HFF-Myc (cell line): ENCODE results near the gene PTPRN2.
"Not testable (repeated sequence)": the region's sequence is repeated elsewhere in the genome, so short reads cannot be mapped to it uniquely, and the experiment has no call there.

Source experiments
- DNase-seq: peaks from one replicate; pipeline ENCODE4 v3.0.0-alpha.2; 2011; ENCODE audit warnings: low read depth; ENCODE audit errors: extremely low read depth
- H3K4me3 ChIP-seq: replicated peaks from 2 replicates; pipeline ENCODE4 v1.5.1; 2011; ENCODE audit warnings: low read depth, mild to moderate bottlenecking, control low read depth, low read length
- TF ChIP-seq, protein P1 (sequence below): IDR thresholded peaks from 2 replicates; pipeline ENCODE4 v1.5.1; 2012; ENCODE audit warnings: mild to moderate bottlenecking, low read depth, low read length, control low read depth; ENCODE audit errors: missing control alignments

The PTPRN2 gene

DNA sequence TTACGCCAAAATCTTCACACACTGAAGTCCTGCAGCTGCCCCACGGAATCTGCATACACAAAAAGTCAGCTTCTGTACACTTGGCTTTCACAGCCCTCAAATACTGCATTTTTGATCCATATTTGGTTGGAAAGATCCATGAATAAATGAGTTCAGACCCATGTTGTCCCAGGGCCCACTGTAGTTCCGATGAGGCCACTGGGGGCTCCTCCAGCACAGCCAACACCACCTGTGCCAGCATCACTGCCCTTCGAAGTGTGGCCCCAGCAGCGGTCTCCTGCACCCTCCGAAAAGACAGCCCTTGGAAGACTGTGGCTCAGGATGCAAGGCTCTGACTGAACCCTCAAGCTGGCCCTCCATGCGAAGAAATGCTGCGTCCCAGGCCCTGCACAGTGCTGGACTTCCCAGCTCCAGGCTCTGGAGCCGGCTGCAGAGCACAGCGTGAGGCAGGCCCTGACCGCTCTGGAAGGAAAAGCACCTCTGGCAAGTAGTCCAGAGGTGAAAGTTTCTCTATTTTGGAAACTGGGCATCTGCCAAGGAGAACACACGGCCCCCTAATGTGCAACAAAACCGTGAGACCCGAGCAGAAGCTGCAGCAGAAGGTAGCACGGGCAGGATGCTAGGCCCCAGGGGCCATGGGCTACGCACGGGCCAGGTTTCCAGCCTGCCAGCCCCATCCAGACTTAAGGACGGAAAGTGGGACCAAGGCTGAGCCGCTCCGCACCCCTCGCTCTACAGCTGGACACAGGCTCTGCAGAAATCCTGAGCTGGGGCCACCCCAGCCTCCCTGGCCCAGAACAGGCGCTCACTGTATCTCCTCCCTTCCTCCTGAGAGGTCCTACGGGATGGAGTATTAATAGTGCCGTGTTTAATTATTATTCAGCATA is 62.6 kb downstream of the PTPRN2 start:
- TF ChIP-seq, protein P1, sequence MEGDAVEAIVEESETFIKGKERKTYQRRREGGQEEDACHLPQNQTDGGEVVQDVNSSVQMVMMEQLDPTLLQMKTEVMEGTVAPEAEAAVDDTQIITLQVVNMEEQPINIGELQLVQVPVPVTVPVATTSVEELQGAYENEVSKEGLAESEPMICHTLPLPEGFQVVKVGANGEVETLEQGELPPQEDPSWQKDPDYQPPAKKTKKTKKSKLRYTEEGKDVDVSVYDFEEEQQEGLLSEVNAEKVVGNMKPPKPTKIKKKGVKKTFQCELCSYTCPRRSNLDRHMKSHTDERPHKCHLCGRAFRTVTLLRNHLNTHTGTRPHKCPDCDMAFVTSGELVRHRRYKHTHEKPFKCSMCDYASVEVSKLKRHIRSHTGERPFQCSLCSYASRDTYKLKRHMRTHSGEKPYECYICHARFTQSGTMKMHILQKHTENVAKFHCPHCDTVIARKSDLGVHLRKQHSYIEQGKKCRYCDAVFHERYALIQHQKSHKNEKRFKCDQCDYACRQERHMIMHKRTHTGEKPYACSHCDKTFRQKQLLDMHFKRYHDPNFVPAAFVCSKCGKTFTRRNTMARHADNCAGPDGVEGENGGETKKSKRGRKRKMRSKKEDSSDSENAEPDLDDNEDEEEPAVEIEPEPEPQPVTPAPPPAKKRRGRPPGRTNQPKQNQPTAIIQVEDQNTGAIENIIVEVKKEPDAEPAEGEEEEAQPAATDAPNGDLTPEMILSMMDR, result no peak
- no peak overlapping the region for H3K4me3 ChIP-seq
- DNase-seq, result no peak

DNA sequence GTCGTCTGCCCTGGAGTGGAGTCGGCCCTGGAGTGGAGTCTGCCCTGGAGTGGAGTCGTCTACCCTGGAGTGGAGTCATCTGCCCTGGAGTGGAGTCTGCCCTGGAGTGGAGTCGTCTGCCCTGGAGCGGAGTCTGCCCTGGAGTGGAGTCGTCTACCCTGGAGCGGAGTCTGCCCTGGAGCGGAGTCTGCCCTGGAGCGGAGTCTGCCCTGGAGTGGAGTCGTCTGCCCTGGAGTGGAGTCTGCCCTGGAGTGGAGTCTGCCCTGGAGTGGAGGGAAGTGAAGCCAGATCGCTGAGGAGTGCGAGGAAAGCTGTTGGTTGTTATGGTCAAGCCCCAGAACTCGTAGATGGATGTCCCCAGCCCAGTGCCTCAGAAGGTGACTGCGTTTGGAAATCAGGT is 63.3 kb downstream of the PTPRN2 start:
- not testable (repeated sequence) for H3K4me3 ChIP-seq, DNase-seq

DNA sequence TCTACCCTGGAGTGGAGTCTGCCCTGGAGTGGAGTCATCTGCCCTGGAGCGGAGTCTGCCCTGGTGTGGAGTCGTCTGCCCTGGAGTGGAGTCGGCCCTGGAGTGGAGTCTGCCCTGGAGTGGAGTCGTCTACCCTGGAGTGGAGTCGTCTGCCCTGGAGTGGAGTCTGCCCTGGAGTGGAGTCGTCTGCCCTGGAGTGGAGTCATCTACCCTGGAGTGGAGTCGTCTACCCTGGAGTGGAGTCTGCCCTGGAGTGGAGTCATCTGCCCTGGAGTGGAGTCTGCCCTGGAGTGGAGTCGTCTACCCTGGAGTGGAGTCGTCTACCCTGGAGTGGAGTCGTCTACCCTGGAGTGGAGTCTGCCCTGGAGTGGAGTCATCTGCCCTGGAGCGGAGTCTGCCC is 63.7 kb downstream of the PTPRN2 start:
- DNase-seq, result not testable (repeated sequence)

DNA sequence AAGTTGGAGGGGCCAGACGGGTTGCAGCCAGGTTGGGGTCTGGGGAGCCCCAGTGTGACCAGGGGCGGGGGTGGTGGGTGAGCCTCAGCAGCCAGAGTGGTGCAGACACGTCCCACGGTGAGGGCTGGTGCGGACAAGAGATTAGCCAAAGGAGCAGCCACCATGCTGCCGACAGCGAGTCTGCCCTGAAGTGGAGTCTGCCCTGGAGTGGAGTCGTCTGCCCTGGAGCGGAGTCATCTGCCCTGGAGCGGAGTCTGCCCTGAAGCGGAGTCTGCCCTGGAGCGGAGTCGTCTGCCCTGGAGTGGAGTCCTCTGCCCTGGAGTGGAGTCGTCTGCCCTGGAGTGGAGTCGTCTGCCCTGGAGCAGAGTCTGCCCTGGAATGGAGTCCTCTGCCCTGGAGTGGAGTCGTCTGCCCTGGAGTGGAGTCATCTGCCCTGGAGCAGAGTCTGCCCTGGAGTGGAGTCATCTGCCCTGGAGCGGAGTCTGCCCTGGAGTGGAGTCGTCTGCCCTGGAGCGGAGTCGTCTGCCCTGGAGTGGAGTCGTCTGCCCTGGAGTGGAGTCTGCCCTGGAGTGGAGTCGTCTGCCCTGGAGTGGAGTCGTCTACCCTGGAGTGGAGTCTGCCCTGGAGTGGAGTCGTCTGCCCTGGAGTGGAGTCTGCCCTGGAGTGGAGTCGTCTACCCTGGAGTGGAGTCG is 64.3 kb downstream of the PTPRN2 start:
- not testable (repeated sequence) for DNase-seq, H3K4me3 ChIP-seq

More for the DNA sequence above, 63.7 kb downstream of the PTPRN2 start:
- not testable (repeated sequence) for H3K4me3 ChIP-seq

DNA sequence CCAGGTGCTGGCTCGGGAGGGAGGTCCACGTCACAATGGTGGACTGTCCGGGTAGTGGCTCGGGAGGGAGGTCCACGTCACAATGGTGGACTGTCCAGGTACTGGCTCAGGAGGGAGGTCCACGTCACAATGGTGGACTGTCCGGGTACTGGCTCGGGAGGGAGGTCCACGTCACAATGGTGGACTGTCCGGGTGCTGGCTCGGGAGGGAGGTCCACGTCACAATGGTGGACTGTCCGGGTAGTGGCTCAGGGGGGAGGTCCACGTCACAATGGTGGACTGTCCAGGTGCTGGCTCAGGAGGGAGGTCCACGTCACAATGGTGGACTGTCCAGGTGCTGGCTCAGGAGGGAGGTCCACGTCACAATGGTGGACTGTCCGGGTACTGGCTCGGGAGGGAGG is 65.8 kb downstream of the PTPRN2 start:
- H3K4me3 ChIP-seq, DNase-seq: not testable (repeated sequence)

DNA sequence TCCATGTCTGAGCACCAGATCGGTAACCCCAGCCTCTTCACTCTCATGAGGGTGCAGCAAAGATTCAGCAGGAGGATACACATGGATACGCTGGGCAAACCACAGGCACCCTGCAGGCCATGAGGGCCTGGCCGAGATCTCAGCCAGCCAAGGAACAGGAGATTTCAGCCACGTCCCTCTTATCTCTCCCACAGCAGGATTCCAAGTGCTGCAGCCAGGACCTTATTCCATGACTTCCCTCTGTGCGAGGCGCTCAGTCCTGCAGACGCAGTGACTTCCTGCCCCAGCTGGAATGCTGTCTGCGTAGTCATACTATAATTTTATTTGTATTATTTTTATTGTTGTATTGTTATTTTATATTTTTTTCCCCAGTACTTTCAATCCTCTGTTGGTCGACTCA is 66.8 kb downstream of the PTPRN2 start:
- TF ChIP-seq, protein P1, result no peak
- no peak overlapping the region for H3K4me3 ChIP-seq
- no peak for DNase-seq

DNA sequence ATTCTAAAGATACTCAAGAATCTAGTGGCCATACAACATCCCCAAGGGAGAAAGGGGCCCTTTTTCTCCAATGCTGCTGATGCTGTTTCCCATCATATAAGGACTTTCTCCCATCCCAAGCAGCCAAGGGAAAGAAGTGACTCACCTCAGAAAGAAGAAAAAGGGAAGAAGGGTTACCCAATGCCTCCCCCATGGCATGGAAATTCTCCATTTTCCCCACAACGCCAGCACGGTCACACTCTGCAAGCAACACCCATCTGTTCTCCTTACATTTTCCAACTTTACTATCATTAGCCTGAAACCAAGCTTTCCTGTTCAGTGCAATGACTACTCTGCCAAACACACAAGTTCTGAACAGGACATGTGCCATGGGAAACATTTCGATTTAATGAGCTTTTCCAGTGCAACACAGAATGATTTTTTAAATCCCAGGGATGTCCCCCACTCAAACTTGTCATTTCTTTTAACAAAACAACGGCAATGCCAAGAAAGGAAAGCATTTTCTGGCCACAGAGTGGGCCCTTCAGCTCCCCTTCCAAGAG is 67.9 kb downstream of the PTPRN2 start:
- TF ChIP-seq, protein P1, result no peak
- DNase-seq, result no peak
- no peak overlapping the region for H3K4me3 ChIP-seq

DNA sequence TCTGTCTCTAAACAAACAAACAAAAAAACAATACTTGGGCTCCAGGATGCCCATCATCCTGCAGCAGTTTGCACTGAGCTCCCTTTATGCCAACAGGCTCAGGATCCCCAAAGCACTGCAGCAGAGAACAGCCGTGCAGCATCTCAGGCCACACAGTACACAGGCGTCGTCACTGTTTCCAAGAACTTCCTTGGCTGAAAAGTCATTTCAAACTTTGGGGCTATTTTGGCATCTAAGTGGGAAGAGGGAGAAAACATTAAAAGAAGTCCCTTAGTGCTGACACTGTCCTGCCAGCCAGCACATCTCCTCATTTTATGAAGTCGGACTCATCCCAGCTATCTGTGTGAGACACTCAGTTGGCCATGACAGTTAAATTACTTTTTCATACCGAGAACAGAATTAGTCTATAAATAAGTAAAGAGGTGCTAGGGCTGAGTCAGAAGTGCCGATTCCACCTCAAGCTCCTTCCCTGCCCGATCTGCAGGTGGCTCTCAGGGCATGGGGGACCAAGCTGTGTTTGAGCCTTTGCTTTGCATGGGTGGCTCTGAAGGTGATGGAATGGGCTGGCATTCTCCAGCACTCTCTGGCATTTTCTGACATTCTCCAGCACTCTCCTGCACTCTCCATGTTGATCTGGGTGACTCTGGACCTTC is 68.5 kb downstream of the PTPRN2 start:
- DNase-seq, result no peak
- TF ChIP-seq, protein P1, result no peak
- no peak overlapping the region for H3K4me3 ChIP-seq
